ENCODE data around the gene HCRTR1. TPM values are rescaled to one million over a fixed set of nuclear protein-coding genes. Genes with fewer than 3 reads are reported as not detected.

HCRTR1 gene
- total RNA-seq, 1 experiment from 2014 or later, result not detected

GRCh38 chr1:31639543-31639942 lies 22.1 kb downstream of the HCRTR1 start:
- CTCF ChIA-PET, result no interaction called here
- no TSS peak for BruUV-seq (replicated peaks)
- Histone ChIP-seq H3K36me3 (ENCODE audit: low read depth) (peaks cover 16% of the 10 kb centered on the region; the same call in 1 of the 2 replicates), H3K4me1 (replicated peaks; ENCODE audit: insufficient read depth) (peaks cover 39% of the 10 kb centered on the region), H2AFZ (no peak overlapping the region), H3K79me2 (ENCODE audit: low read depth) (peaks cover 92% of the 10 kb centered on the region), H4K20me1 (ENCODE audit: insufficient read depth) (peaks cover 51% of the 10 kb centered on the region), H3K27ac (peak overlapping the region; percentile 40), H3F3A (ENCODE audit: insufficient read depth, low read depth) (peaks cover 28% of the 10 kb centered on the region), H3K27me3 (ENCODE audit: insufficient read depth, low read depth) (no peaks in the 10 kb centered on the region), H3K4me3 (no peak overlapping the region), H3K9me3 (ENCODE audit: insufficient read depth, low read depth) (no peaks in the 10 kb centered on the region), H3K4me2 (peak overlapping the region; percentile 6; the same call in 1 of the 2 replicates), H3K9me2 (ENCODE audit: insufficient read depth) (no peaks in the 10 kb centered on the region)
- POLR2A ChIA-PET (ENCODE audit: unreplicated experiment), result no interaction called here
- no peak for TF ChIP-seq EZH2 (IDR thresholded peaks at IDR 0.05; ENCODE audit: low read depth)
- TF ChIP-seq CTCF (conservative IDR thresholded peaks at IDR 0.05), result no peak
- intact Hi-C loops (cut with micrococcal nuclease; ENCODE audit: unreplicated experiment), result no loop called here
- DNase-seq, result peak in 1 of 2 experiments; percentile 67

- H3K27me3 ChIP-seq (ENCODE audit: insufficient read depth, low read depth), result no peaks in the 10 kb centered on the region
- peaks cover 47% of the 10 kb centered on the region for H4K20me1 ChIP-seq (ENCODE audit: insufficient read depth)
- intact Hi-C loops (cut with micrococcal nuclease; ENCODE audit: unreplicated experiment), result no loop called here
- no peak for DNase-seq
- H3K27ac ChIP-seq, result peak overlapping the region; percentile 40
- ChIA-PET CTCF (no interaction called here), POLR2A (ENCODE audit: unreplicated experiment) (no interaction called here)
- BruUV-seq (replicated peaks), result no TSS peak
- H3K9me3 ChIP-seq (ENCODE audit: insufficient read depth, low read depth), result no peaks in the 10 kb centered on the region
- TF ChIP-seq CTCF (conservative IDR thresholded peaks at IDR 0.05) (no peak), EZH2 (IDR thresholded peaks at IDR 0.05; ENCODE audit: low read depth) (no peak)
- H3K36me3 ChIP-seq (ENCODE audit: low read depth), result peaks cover 11% of the 10 kb centered on the region; the same call in 1 of the 2 replicates
- H3K4me1 ChIP-seq (replicated peaks; ENCODE audit: insufficient read depth), result peaks cover 39% of the 10 kb centered on the region
- H3K9me2 ChIP-seq (ENCODE audit: insufficient read depth), result no peaks in the 10 kb centered on the region
- peaks cover 31% of the 10 kb centered on the region for H3F3A ChIP-seq (ENCODE audit: insufficient read depth, low read depth)
- H3K79me2 ChIP-seq (ENCODE audit: low read depth), result peaks cover 92% of the 10 kb centered on the region
- no peak overlapping the region for H3K4me3 ChIP-seq
- no peak overlapping the region for H2AFZ ChIP-seq
- H3K4me2 ChIP-seq, result peak overlapping the region; percentile 6; the same call in 1 of the 2 replicates
Observed at GRCh38 chr1:31640179-31640578, 22.7 kb downstream of the HCRTR1 start.

- no peak for DNase-seq
- H3K4me1 ChIP-seq (replicated peaks; ENCODE audit: insufficient read depth), result peaks cover 46% of the 10 kb centered on the region
- no peak overlapping the region for H3K27ac ChIP-seq
- H3K9me3 ChIP-seq (ENCODE audit: insufficient read depth, low read depth), result no peaks in the 10 kb centered on the region
- H3K4me2 ChIP-seq, result no peak overlapping the region
- TF ChIP-seq CTCF (conservative IDR thresholded peaks at IDR 0.05) (no peak), EZH2 (IDR thresholded peaks at IDR 0.05; ENCODE audit: low read depth) (no peak)
- intact Hi-C loops (cut with micrococcal nuclease; ENCODE audit: unreplicated experiment), result no loop called here
- H3K79me2 ChIP-seq (ENCODE audit: low read depth), result peaks cover 92% of the 10 kb centered on the region
- peaks cover 5% of the 10 kb centered on the region; the same call in 1 of the 2 replicates for H3K36me3 ChIP-seq (ENCODE audit: low read depth)
- CTCF ChIA-PET, result no interaction called here
- POLR2A ChIA-PET (ENCODE audit: unreplicated experiment), result no interaction called here
- no peaks in the 10 kb centered on the region for H3K9me2 ChIP-seq (ENCODE audit: insufficient read depth)
- H3K4me3 ChIP-seq, result no peak overlapping the region
- H2AFZ ChIP-seq, result no peak overlapping the region
- peaks cover 39% of the 10 kb centered on the region for H4K20me1 ChIP-seq (ENCODE audit: insufficient read depth)
- peaks cover 39% of the 10 kb centered on the region for H3F3A ChIP-seq (ENCODE audit: insufficient read depth, low read depth)
- no peaks in the 10 kb centered on the region for H3K27me3 ChIP-seq (ENCODE audit: insufficient read depth, low read depth)
- no TSS peak for BruUV-seq (replicated peaks)
Observed at GRCh38 chr1:31640964-31641363, 23.5 kb downstream of the HCRTR1 start.
